ENCODE results near the gene MYD88. TPM values are rescaled to one million over a fixed set of nuclear protein-coding genes. Genes with fewer than 3 reads are reported as not detected.

Gene MYD88
- total RNA-seq, 1 donor from 2014 or later: 6.9 TPM

DNA sequence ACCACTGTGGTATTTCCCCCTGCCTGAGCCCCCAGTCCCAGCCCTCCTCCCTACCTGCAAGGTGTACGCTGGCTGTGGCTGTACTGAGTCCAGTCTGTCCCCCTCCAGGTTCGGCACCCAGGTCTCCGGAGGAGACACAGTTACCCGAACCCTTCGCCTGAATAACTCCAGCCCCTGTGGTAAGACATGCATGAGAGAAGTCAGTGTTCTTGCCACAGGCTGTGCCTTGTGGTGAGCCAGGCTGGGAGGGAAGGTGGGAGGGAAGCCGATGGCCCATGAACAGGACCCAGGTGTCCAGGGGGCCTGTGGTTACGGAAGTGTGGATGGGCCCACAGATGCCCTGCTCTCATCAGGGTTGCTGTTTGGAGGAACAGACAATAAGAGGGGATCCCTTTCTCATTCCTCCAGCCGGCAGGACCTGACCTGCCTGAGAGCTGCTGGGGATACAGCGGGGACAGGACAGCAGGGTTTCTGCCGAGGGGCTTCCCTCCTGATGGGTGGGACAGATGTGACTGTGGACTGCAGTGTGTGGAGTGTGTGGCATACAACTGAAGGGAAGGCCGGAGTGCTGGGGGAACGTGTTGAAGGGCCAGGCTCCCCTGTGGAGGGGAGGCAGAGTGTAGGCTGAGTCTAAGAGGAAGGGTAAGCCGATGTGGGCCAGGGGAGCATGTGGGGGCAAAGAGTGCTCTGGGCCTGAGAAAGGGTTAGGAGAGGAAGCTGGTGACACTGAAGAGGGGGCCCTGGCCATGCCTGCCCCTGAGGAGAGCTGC, 23.4 kb upstream of the MYD88 start:
- Histone ChIP-seq H3K9me3 (replicated peaks) (no peaks in the 10 kb centered on the region), H3K4me3 (no peak overlapping the region), H3K36me3 (peaks cover 6% of the 10 kb centered on the region), H3K27ac (replicated peaks) (no peak overlapping the region), H3K4me1 (peaks cover 11% of the 10 kb centered on the region), H3K27me3 (ENCODE audit: low read depth) (no peaks in the 10 kb centered on the region)
- intact Hi-C loops (cut with micrococcal nuclease): no loop called here
- TF ChIP-seq, protein P1, sequence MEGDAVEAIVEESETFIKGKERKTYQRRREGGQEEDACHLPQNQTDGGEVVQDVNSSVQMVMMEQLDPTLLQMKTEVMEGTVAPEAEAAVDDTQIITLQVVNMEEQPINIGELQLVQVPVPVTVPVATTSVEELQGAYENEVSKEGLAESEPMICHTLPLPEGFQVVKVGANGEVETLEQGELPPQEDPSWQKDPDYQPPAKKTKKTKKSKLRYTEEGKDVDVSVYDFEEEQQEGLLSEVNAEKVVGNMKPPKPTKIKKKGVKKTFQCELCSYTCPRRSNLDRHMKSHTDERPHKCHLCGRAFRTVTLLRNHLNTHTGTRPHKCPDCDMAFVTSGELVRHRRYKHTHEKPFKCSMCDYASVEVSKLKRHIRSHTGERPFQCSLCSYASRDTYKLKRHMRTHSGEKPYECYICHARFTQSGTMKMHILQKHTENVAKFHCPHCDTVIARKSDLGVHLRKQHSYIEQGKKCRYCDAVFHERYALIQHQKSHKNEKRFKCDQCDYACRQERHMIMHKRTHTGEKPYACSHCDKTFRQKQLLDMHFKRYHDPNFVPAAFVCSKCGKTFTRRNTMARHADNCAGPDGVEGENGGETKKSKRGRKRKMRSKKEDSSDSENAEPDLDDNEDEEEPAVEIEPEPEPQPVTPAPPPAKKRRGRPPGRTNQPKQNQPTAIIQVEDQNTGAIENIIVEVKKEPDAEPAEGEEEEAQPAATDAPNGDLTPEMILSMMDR (IDR thresholded peaks at IDR 0.05; ENCODE audit: borderline replicate concordance): no peak
- DNase-seq: no peak

DNA sequence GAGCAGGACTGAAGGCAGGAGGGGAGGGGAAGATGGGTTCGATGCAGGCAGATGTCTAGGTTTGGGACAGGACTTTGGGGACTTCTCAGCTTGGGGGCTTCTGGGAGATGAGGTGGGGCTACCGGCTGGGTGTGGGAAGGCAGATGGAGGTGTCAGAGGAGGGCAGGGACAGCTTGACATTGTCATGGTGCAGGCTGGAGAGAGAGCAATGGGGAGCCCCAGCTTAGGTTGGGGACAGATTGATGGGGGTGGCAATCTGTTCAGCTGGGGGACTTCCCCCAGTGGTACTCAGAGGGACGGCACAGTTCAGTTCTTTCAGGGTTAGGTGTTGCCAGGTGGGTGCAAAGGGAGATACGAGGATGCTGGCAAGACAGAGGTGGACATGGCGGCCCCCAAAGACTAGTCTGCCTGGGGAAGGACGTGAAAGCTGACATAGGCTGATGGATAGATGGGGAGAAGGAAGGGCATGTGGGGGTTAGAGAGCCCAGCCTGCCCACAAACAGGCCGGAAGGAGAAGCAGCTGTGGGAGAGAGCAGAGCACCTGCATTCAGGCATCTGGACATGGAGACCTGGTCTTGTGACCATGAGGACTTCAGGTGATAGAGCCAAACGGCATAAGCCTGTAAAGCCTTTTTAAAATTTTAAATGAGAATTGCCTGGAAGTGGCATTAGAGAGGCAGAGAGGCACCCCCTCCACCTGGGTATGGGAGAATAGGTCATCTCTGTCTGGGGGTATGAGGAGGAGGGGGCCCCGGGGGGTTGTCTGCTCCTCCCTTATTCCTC, 22.6 kb upstream of the MYD88 start:
- no peak overlapping the region for H3K4me3 ChIP-seq
- H3K27ac ChIP-seq (replicated peaks): no peak overlapping the region
- H3K27me3 ChIP-seq (ENCODE audit: low read depth): no peaks in the 10 kb centered on the region
- peaks cover 10% of the 10 kb centered on the region for H3K36me3 ChIP-seq
- TF ChIP-seq, protein P1 (IDR thresholded peaks at IDR 0.05; ENCODE audit: borderline replicate concordance): no peak
- DNase-seq: no peak
- H3K9me3 ChIP-seq (replicated peaks): no peaks in the 10 kb centered on the region
- peaks cover 11% of the 10 kb centered on the region for H3K4me1 ChIP-seq
- intact Hi-C loops (cut with micrococcal nuclease): no loop called here

DNA sequence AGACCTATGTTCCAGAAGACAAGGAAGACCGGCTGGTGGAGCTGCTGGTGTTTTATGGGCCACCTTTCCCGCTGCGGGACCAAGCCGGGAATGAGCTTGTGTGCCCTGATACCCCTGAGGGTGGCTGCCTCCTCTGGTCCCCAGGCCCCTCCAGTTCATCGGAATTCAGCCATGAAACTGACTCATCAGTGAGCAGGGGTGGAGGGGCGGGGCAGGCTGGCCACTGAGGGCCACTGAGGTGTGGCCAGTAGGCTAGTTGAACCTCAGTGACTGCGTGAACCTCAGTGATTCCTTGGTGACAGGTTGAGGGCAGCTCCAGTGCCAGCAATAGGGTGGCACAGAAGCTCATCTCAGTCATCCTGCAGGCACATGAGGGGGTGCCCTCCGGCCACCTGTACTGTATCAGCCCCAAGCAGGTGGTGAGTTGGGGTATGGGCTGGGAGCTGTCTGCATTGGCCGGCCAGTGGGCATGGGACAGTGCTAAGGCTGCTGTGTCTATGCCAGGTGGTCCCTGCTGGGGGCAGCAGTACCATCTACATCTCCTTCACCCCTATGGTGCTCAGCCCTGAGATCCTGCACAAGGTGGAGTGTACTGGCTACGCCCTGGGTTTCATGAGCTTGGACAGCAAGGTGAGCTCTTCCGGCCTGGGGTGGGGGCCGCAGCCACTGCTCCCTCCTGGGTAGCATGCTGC, 21.8 kb upstream of the MYD88 start:
- H3K27ac ChIP-seq (replicated peaks): no peak overlapping the region
- H3K9me3 ChIP-seq (replicated peaks): no peaks in the 10 kb centered on the region
- no peak for DNase-seq
- peaks cover 18% of the 10 kb centered on the region for H3K36me3 ChIP-seq
- TF ChIP-seq, protein P1 (IDR thresholded peaks at IDR 0.05; ENCODE audit: borderline replicate concordance): no peak
- no peak overlapping the region for H3K4me3 ChIP-seq
- H3K27me3 ChIP-seq (ENCODE audit: low read depth): no peaks in the 10 kb centered on the region
- H3K4me1 ChIP-seq: peaks cover 11% of the 10 kb centered on the region
- intact Hi-C loops (cut with micrococcal nuclease): no loop called here

DNA sequence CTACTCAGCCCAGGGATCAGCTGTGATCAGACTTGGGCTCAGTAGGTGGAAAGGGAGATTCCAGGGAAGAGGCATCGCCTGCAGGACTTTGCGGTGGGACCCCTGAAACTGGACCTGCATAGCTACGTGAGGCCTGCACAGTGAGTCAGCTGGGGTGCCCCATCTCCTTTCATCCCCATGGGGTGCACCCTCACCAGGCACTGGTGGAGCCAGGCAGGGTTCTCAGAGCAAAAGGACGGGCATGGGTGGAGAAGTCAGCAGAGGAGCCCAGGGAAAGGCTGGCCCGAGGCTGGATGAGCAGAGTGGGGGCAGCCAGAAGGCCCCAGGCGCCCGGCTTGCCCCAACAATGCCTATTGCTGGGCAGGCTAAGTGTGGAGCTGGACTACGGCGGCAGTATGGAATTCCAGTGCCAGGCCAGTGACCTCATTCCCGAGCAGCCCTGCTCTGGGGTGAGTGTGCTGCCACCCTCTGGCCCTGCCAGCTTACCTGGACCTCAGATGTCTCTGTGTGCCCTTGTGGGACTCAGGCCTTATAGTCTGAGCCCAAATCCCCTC, 21.2 kb upstream of the MYD88 start:
- Histone ChIP-seq H3K36me3 (peaks cover 24% of the 10 kb centered on the region), H3K4me1 (peaks cover 11% of the 10 kb centered on the region), H3K27me3 (ENCODE audit: low read depth) (no peaks in the 10 kb centered on the region), H3K27ac (replicated peaks) (peak overlapping the region; percentile 21), H3K9me3 (replicated peaks) (no peaks in the 10 kb centered on the region), H3K4me3 (no peak overlapping the region)
- TF ChIP-seq, protein P1 (IDR thresholded peaks at IDR 0.05; ENCODE audit: borderline replicate concordance): no peak
- DNase-seq: peak; percentile 53
- intact Hi-C loops (cut with micrococcal nuclease): no loop called here

DNA sequence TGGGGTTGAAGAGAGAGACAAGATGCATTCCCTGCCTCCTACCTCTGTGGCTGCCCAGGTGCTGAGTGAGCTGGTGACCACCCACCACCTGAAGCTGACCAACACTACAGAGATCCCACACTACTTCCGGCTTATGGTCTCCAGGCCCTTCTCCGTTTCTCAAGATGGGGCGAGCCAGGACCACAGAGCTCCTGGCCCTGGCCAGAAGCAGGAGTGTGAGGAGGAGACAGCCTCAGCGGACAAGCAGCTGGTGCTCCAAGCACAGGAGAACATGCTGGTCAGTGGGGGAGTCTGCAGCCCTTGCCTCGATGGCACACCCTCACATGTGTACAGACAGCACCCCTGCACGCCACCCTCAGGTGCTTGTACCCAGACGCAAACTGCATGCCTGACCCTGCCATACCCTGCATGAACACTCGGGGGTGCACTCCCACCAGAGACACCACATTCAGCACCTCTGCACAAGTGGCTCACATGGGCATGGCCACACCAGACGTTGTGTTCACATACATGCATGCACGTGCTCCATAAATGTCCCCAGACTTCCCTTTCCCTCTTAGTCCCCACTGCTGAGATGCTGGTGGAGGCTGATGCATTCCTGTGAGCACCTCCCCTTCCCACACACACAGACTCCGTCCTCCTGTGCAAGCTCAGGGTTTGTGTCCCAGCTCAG, 20.6 kb upstream of the MYD88 start:
- peak overlapping the region; percentile 21 for H3K27ac ChIP-seq (replicated peaks)
- intact Hi-C loops (cut with micrococcal nuclease): no loop called here
- no peak overlapping the region for H3K4me3 ChIP-seq

More for the DNA sequence above, 20.6 kb upstream of the MYD88 start:
- Histone ChIP-seq H3K36me3 (peaks cover 30% of the 10 kb centered on the region), H3K27me3 (ENCODE audit: low read depth) (no peaks in the 10 kb centered on the region), H3K9me3 (replicated peaks) (no peaks in the 10 kb centered on the region), H3K4me1 (peaks cover 11% of the 10 kb centered on the region)
- peak; percentile 55 for DNase-seq
- TF ChIP-seq, protein P1 (IDR thresholded peaks at IDR 0.05; ENCODE audit: borderline replicate concordance): peak; percentile 68
